Fibroblast of mammary gland (primary cell): Measurements from ENCODE around the gene NFATC2.

Experiments used
- DNase-seq: peaks from one replicate; pipeline ENCODE4 v3.0.0-alpha.2; 2010; ENCODE audit warnings: low read depth
- H3K4me3 ChIP-seq: 2 replicates; pipeline ENCODE4 v1.5.1; 2011; ENCODE audit warnings: low read depth, mild to moderate bottlenecking, low read length, moderate library complexity; ENCODE audit not compliant: control insufficient read depth
- TF ChIP-seq, protein P1 (sequence below): conservative IDR thresholded peaks from 2 replicates; pipeline ENCODE4 v1.5.1; 2011; ENCODE audit warnings: low read depth, low read length, inconsistent platforms; ENCODE audit not compliant: control insufficient read depth, insufficient read depth

Gene NFATC2

GRCh38 chr20:51562027-51562331 lies 19.5 kb upstream of the NFATC2 start:
- H3K4me3 ChIP-seq = peak overlapping the region; percentile 54
- TF ChIP-seq, protein P1, sequence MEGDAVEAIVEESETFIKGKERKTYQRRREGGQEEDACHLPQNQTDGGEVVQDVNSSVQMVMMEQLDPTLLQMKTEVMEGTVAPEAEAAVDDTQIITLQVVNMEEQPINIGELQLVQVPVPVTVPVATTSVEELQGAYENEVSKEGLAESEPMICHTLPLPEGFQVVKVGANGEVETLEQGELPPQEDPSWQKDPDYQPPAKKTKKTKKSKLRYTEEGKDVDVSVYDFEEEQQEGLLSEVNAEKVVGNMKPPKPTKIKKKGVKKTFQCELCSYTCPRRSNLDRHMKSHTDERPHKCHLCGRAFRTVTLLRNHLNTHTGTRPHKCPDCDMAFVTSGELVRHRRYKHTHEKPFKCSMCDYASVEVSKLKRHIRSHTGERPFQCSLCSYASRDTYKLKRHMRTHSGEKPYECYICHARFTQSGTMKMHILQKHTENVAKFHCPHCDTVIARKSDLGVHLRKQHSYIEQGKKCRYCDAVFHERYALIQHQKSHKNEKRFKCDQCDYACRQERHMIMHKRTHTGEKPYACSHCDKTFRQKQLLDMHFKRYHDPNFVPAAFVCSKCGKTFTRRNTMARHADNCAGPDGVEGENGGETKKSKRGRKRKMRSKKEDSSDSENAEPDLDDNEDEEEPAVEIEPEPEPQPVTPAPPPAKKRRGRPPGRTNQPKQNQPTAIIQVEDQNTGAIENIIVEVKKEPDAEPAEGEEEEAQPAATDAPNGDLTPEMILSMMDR = no peak
- DNase-seq = no peak

GRCh38 chr20:51560550-51561307 lies 18.2 kb upstream of the NFATC2 start:
- no peak overlapping the region for H3K4me3 ChIP-seq
- DNase-seq = no peak

DNA sequence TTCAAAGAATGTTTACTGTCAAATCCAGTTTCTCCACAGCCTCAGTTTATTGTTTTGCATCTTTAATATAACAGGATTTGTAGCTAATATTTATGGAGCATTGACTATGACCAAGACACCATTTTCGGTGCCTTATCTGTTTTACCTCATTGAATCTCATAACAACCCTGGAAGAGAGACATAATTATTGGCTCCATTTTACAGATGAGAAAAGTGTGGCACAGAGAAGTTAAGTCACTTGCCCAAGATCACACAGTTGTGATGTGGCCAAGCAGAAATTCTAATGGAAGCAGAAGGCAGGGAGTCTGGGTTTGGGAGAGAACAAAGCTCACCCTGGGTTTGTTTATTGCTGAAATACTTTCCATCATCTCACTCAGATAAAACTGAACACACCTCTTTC lies 17.5 kb upstream of the NFATC2 start:
- no peak for DNase-seq
- TF ChIP-seq, protein P1 = no peak
- no peak overlapping the region for H3K4me3 ChIP-seq

More at GRCh38 chr20:51560550-51561307, 18.2 kb upstream of the NFATC2 start:
- TF ChIP-seq, protein P1 = no peak

- DNase-seq = peak; percentile 95
- H3K4me3 ChIP-seq = no peak overlapping the region
- TF ChIP-seq, protein P1 = no peak
Measured at GRCh38 chr20:51554538-51555165, 12.1 kb upstream of the NFATC2 start.

DNA sequence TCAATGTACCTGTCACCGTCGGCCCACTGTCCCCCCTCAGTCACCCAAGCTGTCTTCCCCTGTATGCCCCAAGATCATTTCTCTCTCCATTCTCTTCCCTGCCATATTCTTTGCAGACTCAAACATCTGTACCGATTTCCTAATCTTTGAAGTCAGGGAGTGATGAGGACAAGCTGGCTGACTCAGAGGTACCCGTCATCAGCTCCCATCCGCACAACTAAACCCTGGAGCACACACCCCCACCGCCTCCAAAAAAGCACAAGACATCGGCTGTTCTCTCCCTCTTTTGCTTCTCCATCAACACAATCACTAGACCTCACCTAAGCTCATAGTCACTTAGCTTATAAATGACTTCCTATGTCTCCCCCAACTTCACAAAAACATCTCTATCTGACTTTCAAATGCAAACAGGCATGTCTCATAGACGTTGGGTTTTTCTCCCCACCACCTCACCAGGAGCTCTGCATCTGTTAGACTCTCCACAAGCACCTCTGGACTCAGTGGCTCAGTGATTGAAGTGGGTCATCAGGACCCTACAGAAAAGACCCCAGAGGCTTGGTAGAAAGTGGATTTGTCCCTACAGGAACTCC lies 11.5 kb upstream of the NFATC2 start:
- TF ChIP-seq, protein P1 = no peak
- DNase-seq = peak; percentile 87
- H3K4me3 ChIP-seq = no peak overlapping the region

DNA sequence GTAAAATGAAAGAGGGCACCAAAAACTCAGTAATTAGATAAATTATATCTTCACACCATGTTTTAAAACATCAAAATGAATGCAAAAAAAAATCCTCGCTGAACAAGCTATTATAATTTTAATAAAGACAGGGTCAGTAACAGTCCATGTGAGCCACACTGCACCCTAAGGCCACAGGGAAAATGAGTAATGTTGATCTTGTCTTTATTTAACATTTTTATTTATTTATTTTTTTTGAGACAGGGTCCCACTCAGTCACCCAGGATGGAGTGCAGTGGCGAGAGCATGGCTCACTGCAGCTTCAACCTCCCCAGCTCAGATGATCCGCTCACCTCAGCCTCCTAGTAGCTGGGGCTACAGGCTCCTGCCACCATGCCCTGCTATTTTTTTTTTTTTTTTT lies 8.7 kb upstream of the NFATC2 start:
- TF ChIP-seq, protein P1 = no peak
- DNase-seq = no peak
- H3K4me3 ChIP-seq = no peak overlapping the region
